ENCODE measurements around the gene CYFIP1. TPM values are rescaled to one million over a fixed set of nuclear protein-coding genes. Genes with fewer than 3 reads are reported as not detected.

CYFIP1 gene
- total RNA-seq, 1 experiment from 2014 or later, result 143 TPM

- Histone ChIP-seq H3K4me1 (ENCODE audit: control insufficient read depth in 1 of 2, insufficient read depth in 2 of 2, low read length in 2 of 2) (peaks cover 0 to 12% of the 10 kb centered on the region in 2 experiments; a peak in 2 of 4 replicates), H3K4me3 (replicated peaks in 1 of 2; ENCODE audit: low read depth in 1 of 2, low read length in 2 of 2) (no peak overlapping the region), H3K9ac (ENCODE audit: low read length) (no peak overlapping the region), H3K4me2 (ENCODE audit: low read length) (no peak overlapping the region), H3K9me3 (ENCODE audit: control insufficient read depth in 1 of 2, insufficient read depth in 1 of 2, low read depth in 1 of 2, low read length in 2 of 2) (peaks cover 0 to 6% of the 10 kb centered on the region in 2 experiments; a peak in 2 of 4 replicates), H4K20me1 (ENCODE audit: insufficient read depth) (peaks cover 3% of the 10 kb centered on the region), H2AFZ (ENCODE audit: low read depth, low read length, poor library complexity, severe bottlenecking) (no peak overlapping the region), H3K27ac (ENCODE audit: low read depth, low read length) (no peak overlapping the region), H3K36me3 (ENCODE audit: control insufficient read depth in 1 of 2, insufficient read depth in 2 of 2, low read length in 2 of 2) (peaks cover 0 to 5% of the 10 kb centered on the region in 2 experiments; a peak in 1 of 4 replicates), H3K27me3 (ENCODE audit: insufficient read depth, low read length) (no peaks in the 10 kb centered on the region), H3K9me2 (ENCODE audit: insufficient read depth) (no peaks in the 10 kb centered on the region), H3K79me2 (ENCODE audit: insufficient read depth, low read length) (peaks cover 98% of the 10 kb centered on the region)
- ATAC-seq (no peak), DNase-seq (ENCODE audit: low read depth, low spot score) (no peak)
- ChIA-PET CTCF (no interaction called here), POLR2A (no interaction called here), RAD21 (ENCODE audit: low non-redundant PET in 1 of 2, low total read pairs in 2 of 2, uncharacterized antibody in 2 of 2, unreplicated experiment in 2 of 2) (no interaction called here)
- TF ChIP-seq REST (IDR thresholded peaks at IDR 0.05; ENCODE audit: low read depth) (no peak), ELF1 (IDR thresholded peaks at IDR 0.05; ENCODE audit: borderline replicate concordance, low read depth) (no peak), POLR2AphosphoS5 (IDR thresholded peaks at IDR 0.05; ENCODE audit: low read depth, low read length) (no peak), EGR1 (IDR thresholded peaks at IDR 0.05; ENCODE audit: low read depth) (no peak), CEBPB (IDR thresholded peaks at IDR 0.05; ENCODE audit: low read depth) (no peak), EZH2 (IDR thresholded peaks at IDR 0.05) (no peak), SRF (IDR thresholded peaks at IDR 0.05; ENCODE audit: low read depth) (no peak), EZH2phosphoT487 (IDR thresholded peaks at IDR 0.05; ENCODE audit: borderline replicate concordance) (no peak)
- TF ChIP-seq, protein P1, sequence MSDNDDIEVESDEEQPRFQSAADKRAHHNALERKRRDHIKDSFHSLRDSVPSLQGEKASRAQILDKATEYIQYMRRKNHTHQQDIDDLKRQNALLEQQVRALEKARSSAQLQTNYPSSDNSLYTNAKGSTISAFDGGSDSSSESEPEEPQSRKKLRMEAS (IDR thresholded peaks at IDR 0.05), result no peak
- TF ChIP-seq, protein P2, sequence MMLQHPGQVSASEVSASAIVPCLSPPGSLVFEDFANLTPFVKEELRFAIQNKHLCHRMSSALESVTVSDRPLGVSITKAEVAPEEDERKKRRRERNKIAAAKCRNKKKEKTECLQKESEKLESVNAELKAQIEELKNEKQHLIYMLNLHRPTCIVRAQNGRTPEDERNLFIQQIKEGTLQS (IDR thresholded peaks at IDR 0.05), result no peak
- TF ChIP-seq, protein P3, sequence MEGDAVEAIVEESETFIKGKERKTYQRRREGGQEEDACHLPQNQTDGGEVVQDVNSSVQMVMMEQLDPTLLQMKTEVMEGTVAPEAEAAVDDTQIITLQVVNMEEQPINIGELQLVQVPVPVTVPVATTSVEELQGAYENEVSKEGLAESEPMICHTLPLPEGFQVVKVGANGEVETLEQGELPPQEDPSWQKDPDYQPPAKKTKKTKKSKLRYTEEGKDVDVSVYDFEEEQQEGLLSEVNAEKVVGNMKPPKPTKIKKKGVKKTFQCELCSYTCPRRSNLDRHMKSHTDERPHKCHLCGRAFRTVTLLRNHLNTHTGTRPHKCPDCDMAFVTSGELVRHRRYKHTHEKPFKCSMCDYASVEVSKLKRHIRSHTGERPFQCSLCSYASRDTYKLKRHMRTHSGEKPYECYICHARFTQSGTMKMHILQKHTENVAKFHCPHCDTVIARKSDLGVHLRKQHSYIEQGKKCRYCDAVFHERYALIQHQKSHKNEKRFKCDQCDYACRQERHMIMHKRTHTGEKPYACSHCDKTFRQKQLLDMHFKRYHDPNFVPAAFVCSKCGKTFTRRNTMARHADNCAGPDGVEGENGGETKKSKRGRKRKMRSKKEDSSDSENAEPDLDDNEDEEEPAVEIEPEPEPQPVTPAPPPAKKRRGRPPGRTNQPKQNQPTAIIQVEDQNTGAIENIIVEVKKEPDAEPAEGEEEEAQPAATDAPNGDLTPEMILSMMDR (IDR thresholded peaks at IDR 0.05 in 2 of 3, conservative IDR thresholded peaks at IDR 0.05 in 1 of 3; ENCODE audit: borderline replicate concordance in 1 of 3, insufficient read depth in 1 of 3, low read depth in 2 of 3, low read length in 2 of 3), result no peak
- intact Hi-C loops (cut with micrococcal nuclease), result no loop called here
- BruUV-seq (replicated peaks), result no TSS peak
Measured at GRCh38 chr15:22969489-22969888, 10.7 kb downstream of the CYFIP1 start.

Data from HCT116 (cell line).